WTC11 (cell line): ENCODE data around the gene CYP27B1. TPM values are rescaled to one million over a fixed set of nuclear protein-coding genes. Genes with fewer than 3 reads are reported as not detected.
"Not testable (repeated sequence)": the region's sequence is repeated elsewhere in the genome, so short reads cannot be mapped to it uniquely, and the experiment has no call there.

Source experiments
- ATAC-seq: fragments of 200-7000 bp; cut with Tn5 transposase; 2 replicates; pipeline ENCODE4 v1.10.0; 2021; ENCODE audit warnings: mild to moderate bottlenecking, moderate library complexity
- CTCF ChIA-PET: fragments of 300-600 bp; sonication (Branson Sonifier 250); formaldehyde crosslinking; loops from one replicate; lab custom pipeline; 2021; ENCODE audit warnings: antibody characterized with exemption; lab: Charles Lee
- POLR2A ChIA-PET: fragments of 350-600 bp; sonication (Branson Sonifier 250); formaldehyde crosslinking; loops from one replicate; lab custom pipeline; 2021; ENCODE audit warnings: antibody characterized with exemption; lab: Charles Lee
- DNase-seq: peaks from one replicate; pipeline ENCODE4 v3.0.0; 2021; ENCODE audit warnings: low spot score
- H3K27ac Mint-ChIP-seq: 2 replicates; pipeline ENCODE4 v1.8.0; 2021; ENCODE audit warnings: mixed read lengths
- H3K27me3 Mint-ChIP-seq: 2 replicates; pipeline ENCODE4 v1.8.0; 2021; ENCODE audit warnings: low read depth, mild to moderate bottlenecking, moderate library complexity, mixed read lengths
- H3K36me3 Mint-ChIP-seq: 2 replicates; pipeline ENCODE4 v1.8.0; 2021; ENCODE audit warnings: mixed read lengths
- H3K4me1 Mint-ChIP-seq: 2 replicates; pipeline ENCODE4 v1.8.0; 2022; ENCODE audit warnings: mixed read lengths
- H3K4me3 Mint-ChIP-seq: 2 replicates; pipeline ENCODE4 v1.8.0; 2021; ENCODE audit warnings: mild to moderate bottlenecking, moderate library complexity, mixed read lengths
- H3K9me3 Mint-ChIP-seq: 2 replicates; pipeline ENCODE4 v1.8.0; 2021; ENCODE audit warnings: mixed read lengths
- MXD4 ChIP-seq: fragments of 250-450 bp; sonication (Bioruptor Pico); IDR thresholded peaks from 2 replicates; pipeline ENCODE4 v1.8.0; 2021; ENCODE audit warnings: mild to moderate bottlenecking, moderate library complexity, borderline replicate concordance
- MYBL2 ChIP-seq: sonication (generic); formaldehyde crosslinking; IDR thresholded peaks from 2 replicates; pipeline ENCODE4 v1.8.1; 2023; ENCODE audit warnings: mild to moderate bottlenecking, moderate library complexity, missing genetic modification reagents
- NFATC4 ChIP-seq: fragments of 250-450 bp; sonication (Bioruptor Pico); IDR thresholded peaks from 2 replicates; pipeline ENCODE4 v1.9.0; 2021; ENCODE audit warnings: mild to moderate bottlenecking
- NR1H2 ChIP-seq: sonication (generic); formaldehyde crosslinking; IDR thresholded peaks from 2 replicates; pipeline ENCODE4 v1.9.0; 2021; ENCODE audit warnings: mild to moderate bottlenecking, moderate library complexity, missing genetic modification reagents
- RORB ChIP-seq: fragments of 250-450 bp; sonication (Bioruptor Pico); IDR thresholded peaks from 2 replicates; pipeline ENCODE4 v1.9.0; 2021; ENCODE audit warnings: mild to moderate bottlenecking
- ZNF263 ChIP-seq: sonication (generic); formaldehyde crosslinking; IDR thresholded peaks from 2 replicates; pipeline ENCODE4 v1.8.1; 2022; ENCODE audit warnings: low read depth, mild to moderate bottlenecking, moderate library complexity, missing genetic modification reagents
- ZNF416 ChIP-seq: fragments of 250-450 bp; sonication (Bioruptor Pico); IDR thresholded peaks from 2 replicates; pipeline ENCODE4 v1.9.0; 2021; ENCODE audit warnings: mild to moderate bottlenecking, inconsistent platforms
- total RNA-seq: library from RNA; stranded (reverse); gene quantifications from 3 replicates; pipeline ENCODE4 v1.2.3, GENCODE V29; 2021
- TF ChIP-seq, protein P1 (sequence below): fragments of 250-450 bp; sonication (Bioruptor Pico); IDR thresholded peaks from 2 replicates; pipeline ENCODE4 v1.9.0; 2021; ENCODE audit warnings: mild to moderate bottlenecking
- TF ChIP-seq, protein P2 (sequence below): sonication (generic); formaldehyde crosslinking; IDR thresholded peaks from 2 replicates; pipeline ENCODE4 v1.8.1; 2022; ENCODE audit warnings: low read depth, missing genetic modification reagents, borderline replicate concordance
- TF ChIP-seq, protein P3 (sequence below): sonication (generic); formaldehyde crosslinking; IDR thresholded peaks from 2 replicates; pipeline ENCODE4 v1.8.1; 2023; ENCODE audit warnings: mild to moderate bottlenecking, missing genetic modification reagents, moderate library complexity
- TF ChIP-seq, protein P4 (sequence below): sonication (generic); formaldehyde crosslinking; IDR thresholded peaks from 2 replicates; pipeline ENCODE4 v1.8.1; 2022; ENCODE audit warnings: missing genetic modification reagents, borderline replicate concordance
- TF ChIP-seq, protein P5 (sequence below): fragments of 250-450 bp; sonication (Bioruptor Pico); IDR thresholded peaks from 2 replicates; pipeline ENCODE4 v2.1.2; 2022; ENCODE audit warnings: mild to moderate bottlenecking, moderate library complexity

The CYP27B1 gene
- total RNA-seq, 1 experiment from 2014 or later: 2.1 TPM

DNA sequence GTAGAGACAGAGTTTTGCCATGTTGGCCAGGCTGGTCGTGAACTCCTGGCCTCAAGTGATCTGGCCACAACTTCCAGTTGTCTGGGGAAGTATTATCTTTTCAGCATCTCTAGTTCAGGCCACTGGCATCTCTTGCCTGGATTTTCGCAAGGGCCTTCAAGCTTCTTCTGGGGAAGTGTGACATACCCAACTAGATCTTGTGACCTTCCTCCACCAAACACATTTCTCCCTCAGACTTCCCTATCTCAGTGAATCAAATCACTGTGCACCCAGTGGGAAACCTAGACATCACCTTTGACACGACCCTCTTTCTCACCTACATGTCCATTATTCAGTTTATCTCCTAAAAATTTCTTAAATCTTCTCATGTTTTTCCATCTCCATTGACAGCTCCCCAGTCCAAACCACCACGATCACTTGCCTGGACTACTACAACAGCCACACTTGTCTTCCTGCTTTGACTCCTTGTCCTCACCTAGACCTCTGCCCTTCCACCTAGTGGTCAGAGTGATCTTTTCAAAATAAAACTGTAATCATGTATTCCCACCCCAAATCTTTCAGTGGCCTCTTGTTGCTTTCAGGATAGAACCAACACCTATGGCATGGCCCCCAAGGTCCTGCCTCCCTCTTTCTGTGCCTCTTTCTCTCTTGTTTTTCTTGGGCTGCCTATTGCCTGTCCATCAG lies 8.8 kb upstream of the CYP27B1 start (continued):
- TF ChIP-seq, protein P1, sequence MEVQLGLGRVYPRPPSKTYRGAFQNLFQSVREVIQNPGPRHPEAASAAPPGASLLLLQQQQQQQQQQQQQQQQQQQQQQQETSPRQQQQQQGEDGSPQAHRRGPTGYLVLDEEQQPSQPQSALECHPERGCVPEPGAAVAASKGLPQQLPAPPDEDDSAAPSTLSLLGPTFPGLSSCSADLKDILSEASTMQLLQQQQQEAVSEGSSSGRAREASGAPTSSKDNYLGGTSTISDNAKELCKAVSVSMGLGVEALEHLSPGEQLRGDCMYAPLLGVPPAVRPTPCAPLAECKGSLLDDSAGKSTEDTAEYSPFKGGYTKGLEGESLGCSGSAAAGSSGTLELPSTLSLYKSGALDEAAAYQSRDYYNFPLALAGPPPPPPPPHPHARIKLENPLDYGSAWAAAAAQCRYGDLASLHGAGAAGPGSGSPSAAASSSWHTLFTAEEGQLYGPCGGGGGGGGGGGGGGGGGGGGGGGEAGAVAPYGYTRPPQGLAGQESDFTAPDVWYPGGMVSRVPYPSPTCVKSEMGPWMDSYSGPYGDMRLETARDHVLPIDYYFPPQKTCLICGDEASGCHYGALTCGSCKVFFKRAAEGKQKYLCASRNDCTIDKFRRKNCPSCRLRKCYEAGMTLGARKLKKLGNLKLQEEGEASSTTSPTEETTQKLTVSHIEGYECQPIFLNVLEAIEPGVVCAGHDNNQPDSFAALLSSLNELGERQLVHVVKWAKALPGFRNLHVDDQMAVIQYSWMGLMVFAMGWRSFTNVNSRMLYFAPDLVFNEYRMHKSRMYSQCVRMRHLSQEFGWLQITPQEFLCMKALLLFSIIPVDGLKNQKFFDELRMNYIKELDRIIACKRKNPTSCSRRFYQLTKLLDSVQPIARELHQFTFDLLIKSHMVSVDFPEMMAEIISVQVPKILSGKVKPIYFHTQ (CRISPR knock-in tag): no peak
- TF ChIP-seq, protein P2, sequence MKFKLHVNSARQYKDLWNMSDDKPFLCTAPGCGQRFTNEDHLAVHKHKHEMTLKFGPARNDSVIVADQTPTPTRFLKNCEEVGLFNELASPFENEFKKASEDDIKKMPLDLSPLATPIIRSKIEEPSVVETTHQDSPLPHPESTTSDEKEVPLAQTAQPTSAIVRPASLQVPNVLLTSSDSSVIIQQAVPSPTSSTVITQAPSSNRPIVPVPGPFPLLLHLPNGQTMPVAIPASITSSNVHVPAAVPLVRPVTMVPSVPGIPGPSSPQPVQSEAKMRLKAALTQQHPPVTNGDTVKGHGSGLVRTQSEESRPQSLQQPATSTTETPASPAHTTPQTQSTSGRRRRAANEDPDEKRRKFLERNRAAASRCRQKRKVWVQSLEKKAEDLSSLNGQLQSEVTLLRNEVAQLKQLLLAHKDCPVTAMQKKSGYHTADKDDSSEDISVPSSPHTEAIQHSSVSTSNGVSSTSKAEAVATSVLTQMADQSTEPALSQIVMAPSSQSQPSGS (CRISPR knock-in tag): no peak

DNA sequence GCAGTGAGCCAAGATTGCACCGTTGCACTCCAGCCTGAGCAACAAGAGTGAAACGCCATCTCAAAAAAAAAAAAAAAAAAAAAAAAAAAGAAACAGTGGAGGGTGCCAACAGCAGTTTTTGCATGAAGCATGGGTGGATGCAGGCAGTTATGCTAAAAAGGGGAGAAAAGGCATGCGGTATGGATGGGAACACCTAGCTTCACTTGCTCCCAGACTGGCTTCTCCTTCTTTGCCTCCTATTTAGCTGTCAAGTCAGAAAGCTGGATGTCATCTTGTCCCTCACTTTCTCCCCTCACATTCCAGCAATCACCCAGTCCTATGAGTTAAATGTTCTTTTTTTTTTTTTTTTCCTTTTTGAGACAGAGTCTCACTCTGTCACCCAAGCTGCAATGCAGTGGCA lies 8.2 kb upstream of the CYP27B1 start:
- ATAC-seq (no peak), DNase-seq (no peak)
- Mint-ChIP-seq H3K9me3 (no peaks in the 10 kb centered on the region), H3K4me3 (no peak overlapping the region), H3K27me3 (peaks cover 16% of the 10 kb centered on the region), H3K27ac (no peak overlapping the region), H3K36me3 (peaks cover 6% of the 10 kb centered on the region; the same call in 1 of the 2 replicates)
- CTCF ChIA-PET: interaction anchor here (0.9 to 2.0 kb wide), 4 partner anchors 9 to 142 kb away, joined by 3 to 8 read pairs (median 4); partner anchors contain the start of gene B4GALNT1
- POLR2A ChIA-PET: no interaction called here
- TF ChIP-seq ZNF263 (CRISPR knock-in tag) (no peak), NFATC4 (CRISPR knock-in tag) (no peak), ZNF416 (CRISPR knock-in tag) (no peak), NR1H2 (CRISPR knock-in tag) (no peak), MYBL2 (CRISPR knock-in tag) (no peak), RORB (CRISPR knock-in tag) (no peak), MXD4 (CRISPR knock-in tag) (no peak)
- TF ChIP-seq, protein P3, sequence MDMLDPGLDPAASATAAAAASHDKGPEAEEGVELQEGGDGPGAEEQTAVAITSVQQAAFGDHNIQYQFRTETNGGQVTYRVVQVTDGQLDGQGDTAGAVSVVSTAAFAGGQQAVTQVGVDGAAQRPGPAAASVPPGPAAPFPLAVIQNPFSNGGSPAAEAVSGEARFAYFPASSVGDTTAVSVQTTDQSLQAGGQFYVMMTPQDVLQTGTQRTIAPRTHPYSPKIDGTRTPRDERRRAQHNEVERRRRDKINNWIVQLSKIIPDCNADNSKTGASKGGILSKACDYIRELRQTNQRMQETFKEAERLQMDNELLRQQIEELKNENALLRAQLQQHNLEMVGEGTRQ (CRISPR knock-in tag): no peak
- TF ChIP-seq, protein P4, sequence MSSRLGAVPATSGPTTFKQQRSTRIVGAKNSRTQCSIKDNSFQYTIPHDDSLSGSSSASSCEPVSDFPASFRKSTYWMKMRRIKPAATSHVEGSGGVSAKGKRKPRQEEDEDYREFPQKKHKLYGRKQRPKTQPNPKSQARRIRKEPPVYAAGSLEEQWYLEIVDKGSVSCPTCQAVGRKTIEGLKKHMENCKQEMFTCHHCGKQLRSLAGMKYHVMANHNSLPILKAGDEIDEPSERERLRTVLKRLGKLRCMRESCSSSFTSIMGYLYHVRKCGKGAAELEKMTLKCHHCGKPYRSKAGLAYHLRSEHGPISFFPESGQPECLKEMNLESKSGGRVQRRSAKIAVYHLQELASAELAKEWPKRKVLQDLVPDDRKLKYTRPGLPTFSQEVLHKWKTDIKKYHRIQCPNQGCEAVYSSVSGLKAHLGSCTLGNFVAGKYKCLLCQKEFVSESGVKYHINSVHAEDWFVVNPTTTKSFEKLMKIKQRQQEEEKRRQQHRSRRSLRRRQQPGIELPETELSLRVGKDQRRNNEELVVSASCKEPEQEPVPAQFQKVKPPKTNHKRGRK: no peak
- TF ChIP-seq, protein P5, sequence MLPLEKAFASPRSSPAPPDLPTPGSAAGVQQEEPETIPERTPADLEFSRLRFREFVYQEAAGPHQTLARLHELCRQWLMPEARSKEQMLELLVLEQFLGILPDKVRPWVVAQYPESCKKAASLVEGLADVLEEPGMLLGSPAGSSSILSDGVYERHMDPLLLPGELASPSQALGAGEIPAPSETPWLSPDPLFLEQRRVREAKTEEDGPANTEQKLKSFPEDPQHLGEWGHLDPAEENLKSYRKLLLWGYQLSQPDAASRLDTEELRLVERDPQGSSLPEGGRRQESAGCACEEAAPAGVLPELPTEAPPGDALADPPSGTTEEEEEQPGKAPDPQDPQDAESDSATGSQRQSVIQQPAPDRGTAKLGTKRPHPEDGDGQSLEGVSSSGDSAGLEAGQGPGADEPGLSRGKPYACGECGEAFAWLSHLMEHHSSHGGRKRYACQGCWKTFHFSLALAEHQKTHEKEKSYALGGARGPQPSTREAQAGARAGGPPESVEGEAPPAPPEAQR (CRISPR knock-in tag): no peak
- TF ChIP-seq, all 79 proteins: peak for 0
- peaks cover 6% of the 10 kb centered on the region; the same call in 1 of the 2 replicates for H3K4me1 Mint-ChIP-seq

DNA sequence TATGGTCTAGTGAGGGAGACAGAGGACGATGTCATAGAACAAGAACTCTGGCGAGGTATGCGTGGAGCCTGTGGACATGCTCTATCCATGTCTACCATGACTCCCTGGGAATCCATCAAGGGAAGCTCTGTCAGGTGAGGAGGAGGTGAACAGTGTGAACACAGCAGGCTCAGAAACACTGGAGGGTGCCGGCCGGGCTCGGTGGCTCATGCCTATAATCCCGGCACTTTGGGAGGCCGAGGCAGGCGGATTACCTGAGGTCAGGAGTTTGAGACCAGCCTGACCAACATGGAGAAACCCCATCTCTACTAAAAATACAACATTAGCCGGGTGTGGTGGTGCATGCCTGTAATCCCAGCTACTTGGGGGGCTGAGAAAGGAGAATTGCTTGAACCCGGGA lies 7.8 kb upstream of the CYP27B1 start:
- H3K4me1 Mint-ChIP-seq, H3K36me3 Mint-ChIP-seq, DNase-seq, H3K27ac Mint-ChIP-seq, H3K9me3 Mint-ChIP-seq, H3K4me3 Mint-ChIP-seq, ATAC-seq, POLR2A ChIA-PET: not testable (repeated sequence)
- peaks cover 16% of the 10 kb centered on the region for H3K27me3 Mint-ChIP-seq
- CTCF ChIA-PET: interaction anchor here (0.9 to 2.0 kb wide), 4 partner anchors 9 to 142 kb away, joined by 3 to 8 read pairs (median 4); partner anchors contain the start of gene B4GALNT1
